ENCODE results near the gene PRR18. TPM values are rescaled to one million over a fixed set of nuclear protein-coding genes. Genes with fewer than 3 reads are reported as not detected.
"Not testable (repeated sequence)": the region's sequence is repeated elsewhere in the genome, so short reads cannot be mapped to it uniquely, and the experiment has no call there.

The PRR18 gene, protein sequence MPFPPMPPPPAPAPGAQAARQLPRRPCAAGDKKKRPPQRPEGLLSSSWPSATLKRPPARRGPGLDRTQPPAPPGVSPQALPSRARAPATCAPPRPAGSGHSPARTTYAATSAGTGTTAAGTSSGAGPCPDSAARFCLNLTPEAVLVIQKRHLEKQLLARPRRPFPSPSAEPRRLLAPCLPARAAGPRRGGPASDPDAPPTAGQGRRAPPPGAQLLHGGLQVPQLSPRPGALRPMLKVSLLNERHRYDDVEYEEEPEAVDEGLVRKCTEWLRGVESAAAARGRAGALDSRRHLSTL
- not detected for total RNA-seq

DNA sequence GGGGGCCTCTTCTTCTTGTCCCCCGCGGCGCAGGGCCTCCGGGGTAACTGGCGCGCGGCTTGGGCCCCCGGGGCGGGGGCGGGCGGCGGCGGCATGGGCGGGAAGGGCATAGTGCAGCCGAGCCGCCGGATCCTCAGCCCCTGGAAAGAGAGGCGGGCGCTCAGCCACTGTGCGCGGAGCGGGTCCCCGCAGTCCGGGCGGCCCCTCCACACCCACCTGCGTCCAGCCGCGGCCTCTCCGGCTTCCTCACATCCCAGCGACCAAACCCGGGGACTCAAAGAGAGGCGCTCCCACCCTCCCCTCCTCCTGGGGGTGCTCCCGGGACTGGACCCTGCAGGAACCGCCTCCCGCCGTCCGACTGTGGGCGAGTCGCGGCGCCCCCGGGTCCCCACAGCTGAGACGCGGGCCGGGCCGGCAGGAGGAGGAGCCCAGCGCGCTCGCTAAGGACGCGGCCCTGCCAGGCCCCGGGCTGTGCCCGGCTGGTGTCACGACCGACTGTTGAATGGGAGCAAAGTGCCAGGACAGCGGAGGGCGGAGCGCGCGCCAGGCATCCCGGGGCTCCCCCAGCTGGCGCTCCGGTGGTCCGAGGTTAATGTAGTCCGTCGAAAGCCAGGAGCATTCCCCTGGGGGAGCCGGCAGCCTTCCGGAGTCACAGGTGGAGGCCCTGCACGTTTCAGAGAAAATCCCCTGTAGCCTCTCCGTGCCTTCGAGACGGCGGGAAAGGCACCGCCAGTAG is at the start of gene PRR18:
Gene PRR18 (minus strand): TSS at position 360 of the 736 bp plus-strand sequence. CDS start 250 bp downstream, at position 110.
- H3K27me3 Mint-ChIP-seq, result peaks cover 22 to 42% of the 10 kb centered on the region in 2 donors
- no peaks in the 10 kb centered on the region for H3K36me3 Mint-ChIP-seq
- no peak within 1 kb of the TSS for H3K4me3 Mint-ChIP-seq
- no peaks in the 10 kb centered on the region for H3K9me3 Mint-ChIP-seq
- H3K27ac Mint-ChIP-seq, result no peak within 1 kb of the TSS
- DNase-seq (ENCODE audit: low spot score), result no peak
- H3K4me1 Mint-ChIP-seq (ENCODE audit: low read depth in 2 of 2), result no peaks in the 10 kb centered on the region
- ATAC-seq, result peak; percentile 39 to 53

DNA sequence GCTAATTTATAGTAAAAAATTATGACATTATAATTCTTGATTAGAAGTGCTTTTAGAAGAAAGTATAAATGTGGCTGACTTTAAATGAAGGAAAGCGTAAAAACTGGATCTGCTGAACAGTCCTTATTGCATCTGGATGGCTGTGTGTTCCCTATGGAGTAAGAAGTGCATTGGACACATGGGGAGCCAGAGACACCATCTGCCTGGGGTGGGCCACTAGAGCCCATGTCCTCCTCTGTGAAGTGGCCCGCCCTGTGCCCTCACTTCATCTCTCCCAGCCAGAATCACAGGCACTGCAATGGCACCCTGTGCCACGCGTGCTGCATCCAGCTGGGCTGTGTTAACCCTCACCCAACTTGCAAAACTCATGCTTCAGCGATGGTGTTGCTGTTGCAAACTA is 47.4 kb upstream of the PRR18 start:
- Mint-ChIP-seq H3K4me1 (ENCODE audit: low read depth in 2 of 2) (peaks cover 0 to 9% of the 10 kb centered on the region in 2 donors), H3K36me3 (peaks cover 9% of the 10 kb centered on the region), H3K27me3 (peaks cover 25 to 42% of the 10 kb centered on the region in 2 donors), H3K9me3 (no peaks in the 10 kb centered on the region), H3K4me3 (no peak overlapping the region), H3K27ac (no peak overlapping the region)
- no peak for DNase-seq (ENCODE audit: low spot score)
- no peak for ATAC-seq

DNA sequence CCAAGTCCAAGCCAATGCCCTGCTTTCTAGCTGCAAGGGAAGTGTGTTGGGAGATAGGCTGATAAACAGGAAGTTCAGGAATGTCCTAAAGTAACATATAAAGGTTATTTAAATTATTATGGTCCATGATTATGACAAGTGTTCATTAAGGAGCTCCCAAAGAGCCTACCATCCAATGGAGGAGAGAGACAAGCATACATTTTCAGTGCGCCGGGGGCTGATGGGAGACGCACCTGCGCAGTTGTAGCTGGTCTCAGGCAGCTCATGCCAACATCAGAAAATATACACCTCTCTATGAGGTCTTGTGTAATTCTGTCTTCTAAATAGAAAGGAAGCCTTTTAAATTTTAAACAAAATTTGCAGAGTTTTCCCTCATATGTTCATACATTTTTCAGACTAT is 46.8 kb upstream of the PRR18 start:
- H3K4me3 Mint-ChIP-seq, result no peak overlapping the region
- H3K27ac Mint-ChIP-seq, result no peak overlapping the region
- peaks cover 0 to 9% of the 10 kb centered on the region in 2 donors for H3K4me1 Mint-ChIP-seq (ENCODE audit: low read depth in 2 of 2)
- H3K27me3 Mint-ChIP-seq, result peaks cover 28 to 39% of the 10 kb centered on the region in 2 donors
- ATAC-seq (no peak), DNase-seq (ENCODE audit: low spot score) (no peak)
- H3K36me3 Mint-ChIP-seq, result peaks cover 9% of the 10 kb centered on the region
- no peaks in the 10 kb centered on the region for H3K9me3 Mint-ChIP-seq

DNA sequence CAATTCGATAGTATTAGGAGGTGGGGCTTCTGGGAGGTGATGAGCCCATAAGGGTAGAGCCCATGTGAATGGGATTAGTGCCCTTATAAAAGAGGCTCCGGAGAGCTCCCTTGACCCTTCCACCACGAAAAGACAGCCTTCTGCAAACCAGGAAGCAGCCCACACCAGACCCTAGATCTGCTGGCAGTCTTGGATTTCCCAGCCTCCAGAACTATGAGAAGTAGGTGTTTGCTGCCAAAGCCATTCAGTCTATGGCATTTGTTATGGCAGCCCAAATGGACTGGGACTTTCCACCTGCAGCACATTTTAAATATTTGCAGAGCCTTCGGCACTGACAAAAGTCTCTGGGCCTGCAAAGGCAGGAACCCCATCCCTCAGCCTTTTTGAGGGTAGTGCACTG is 46.0 kb upstream of the PRR18 start:
- Mint-ChIP-seq H3K27ac (peak overlapping the region in 1 of 2 donors; percentile 17), H3K9me3 (peaks cover 3% of the 10 kb centered on the region), H3K4me1 (ENCODE audit: low read depth in 2 of 2) (peaks cover 0 to 9% of the 10 kb centered on the region in 2 donors), H3K4me3 (no peak overlapping the region), H3K27me3 (peaks cover 29 to 31% of the 10 kb centered on the region in 2 donors), H3K36me3 (peaks cover 4% of the 10 kb centered on the region)
- ATAC-seq (no peak), DNase-seq (ENCODE audit: low spot score) (no peak)

DNA sequence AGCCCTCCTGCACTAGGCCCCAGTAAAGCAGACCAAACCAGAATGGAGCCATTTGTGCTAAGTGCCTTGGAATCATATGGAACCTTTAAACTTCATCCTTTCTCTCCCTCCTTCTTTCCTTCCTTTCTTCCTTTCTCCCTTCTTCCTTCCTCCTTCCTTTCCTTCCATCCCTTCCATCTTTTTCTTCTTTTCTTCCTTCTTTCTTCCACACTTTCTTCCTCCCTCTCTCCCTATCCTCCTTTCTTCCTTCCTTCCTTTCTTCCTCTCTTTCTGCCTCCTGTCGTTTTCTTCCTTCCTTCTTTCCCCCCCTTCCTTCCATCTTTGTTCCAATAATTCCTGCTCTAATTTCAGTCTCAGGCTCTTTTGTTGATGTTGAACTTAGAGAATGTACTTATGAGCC is 45.3 kb upstream of the PRR18 start:
- peaks cover 25 to 28% of the 10 kb centered on the region in 2 donors for H3K27me3 Mint-ChIP-seq
- ATAC-seq, result no peak

DNA sequence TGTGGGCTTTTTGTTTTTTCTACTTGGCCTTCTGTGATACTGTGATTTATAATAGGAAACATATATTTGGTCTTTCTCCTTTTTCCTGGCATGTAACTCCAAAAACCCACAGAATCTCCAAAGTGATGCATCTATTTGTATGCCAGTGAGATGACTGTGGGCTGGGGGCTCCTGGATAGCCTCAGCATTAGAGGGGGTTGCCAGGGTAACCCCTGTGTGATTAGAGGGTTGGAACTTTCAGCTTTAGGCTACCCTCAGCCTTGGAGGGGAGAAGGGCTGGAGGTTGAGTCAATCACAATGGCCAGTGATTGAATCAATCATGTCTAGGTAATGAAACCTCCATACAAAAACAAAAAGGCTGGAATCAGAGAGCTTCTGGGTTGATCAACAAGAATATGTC is 44.7 kb upstream of the PRR18 start:
- Mint-ChIP-seq H3K27ac (no peak overlapping the region), H3K27me3 (peaks cover 19 to 24% of the 10 kb centered on the region in 2 donors), H3K4me1 (ENCODE audit: low read depth in 2 of 2) (peaks cover 0 to 9% of the 10 kb centered on the region in 2 donors), H3K4me3 (no peak overlapping the region), H3K36me3 (peaks cover 4% of the 10 kb centered on the region), H3K9me3 (peaks cover 3% of the 10 kb centered on the region)
- ATAC-seq, result no peak
- DNase-seq (ENCODE audit: low spot score), result no peak

More for the DNA sequence above, 45.3 kb upstream of the PRR18 start:
- Mint-ChIP-seq H3K27ac (peak overlapping the region in 1 of 2 donors; percentile 17), H3K36me3 (peaks cover 4% of the 10 kb centered on the region), H3K9me3 (peaks cover 3% of the 10 kb centered on the region), H3K4me1 (ENCODE audit: low read depth in 2 of 2) (peaks cover 0 to 9% of the 10 kb centered on the region in 2 donors), H3K4me3 (no peak overlapping the region)
- no peak for DNase-seq (ENCODE audit: low spot score)

DNA sequence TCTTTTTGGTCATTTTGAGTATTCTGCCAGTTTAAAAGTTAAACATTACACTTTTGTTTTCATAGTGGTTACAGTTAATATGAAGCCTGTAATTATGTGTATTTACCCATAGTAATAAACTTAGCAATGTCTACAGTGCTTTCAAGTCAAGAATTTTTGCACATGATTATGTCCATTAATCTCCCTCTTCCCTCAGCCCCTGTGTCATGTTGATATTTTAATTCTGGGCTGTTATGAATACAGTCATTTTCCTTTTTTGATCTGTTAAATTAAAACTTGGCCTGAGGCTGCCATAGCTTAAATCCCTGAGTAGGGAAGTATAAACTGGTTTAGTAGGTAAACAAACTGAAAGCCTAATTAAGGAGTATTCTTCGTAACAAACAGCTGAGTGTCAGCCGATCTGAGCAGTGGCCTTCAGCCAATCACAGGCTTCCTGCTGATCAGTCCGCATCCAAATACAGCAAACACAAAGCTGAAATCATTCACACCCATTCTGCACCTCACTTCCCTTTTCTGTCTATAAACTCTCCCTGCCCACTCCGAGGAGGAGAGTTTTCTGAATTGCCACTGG is 43.6 kb upstream of the PRR18 start:
- H3K27ac Mint-ChIP-seq, result peak overlapping the region in 1 of 2 donors; percentile 23
- H3K4me1 Mint-ChIP-seq (ENCODE audit: low read depth in 2 of 2), result peaks cover 0 to 9% of the 10 kb centered on the region in 2 donors
- ATAC-seq, result no peak
- H3K27me3 Mint-ChIP-seq, result peaks cover 17 to 26% of the 10 kb centered on the region in 2 donors
- DNase-seq (ENCODE audit: low spot score), result no peak
- peaks cover 4% of the 10 kb centered on the region for H3K36me3 Mint-ChIP-seq
- peaks cover 3% of the 10 kb centered on the region for H3K9me3 Mint-ChIP-seq
- H3K4me3 Mint-ChIP-seq, result no peak overlapping the region

DNA sequence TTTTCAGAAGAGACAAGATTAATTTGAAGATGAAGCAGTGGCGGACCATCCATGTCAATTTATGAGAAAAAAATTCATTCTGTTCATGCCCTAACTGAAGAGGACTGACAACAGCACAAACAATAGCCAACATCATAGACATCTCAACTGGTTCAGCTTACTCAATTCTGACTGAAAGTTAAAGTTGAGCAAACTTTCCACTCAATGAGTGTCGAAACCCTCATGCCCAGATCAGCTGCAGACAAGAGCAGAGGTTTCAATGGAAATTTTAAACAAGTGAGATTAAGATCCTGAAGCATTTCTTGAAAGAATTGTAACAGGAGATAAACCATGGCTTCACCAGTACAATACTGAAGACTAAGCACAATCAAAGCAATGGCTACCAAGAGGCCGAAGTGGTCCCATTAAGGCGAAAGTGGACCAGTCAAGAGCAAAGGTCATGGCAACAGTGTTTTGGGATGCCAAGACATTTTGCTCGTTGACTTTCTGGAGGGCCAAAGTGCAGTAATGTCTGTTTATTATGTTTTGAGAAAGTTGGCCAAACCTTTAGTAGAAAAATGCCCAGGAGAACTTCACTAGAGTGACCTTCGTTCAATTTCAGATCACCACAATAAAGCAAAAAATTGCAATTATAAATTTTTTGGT is 40.2 kb upstream of the PRR18 start:
- H3K4me1 Mint-ChIP-seq (ENCODE audit: low read depth in 2 of 2), result peaks cover 3 to 6% of the 10 kb centered on the region in 2 donors
- H3K36me3 Mint-ChIP-seq, result peaks cover 4% of the 10 kb centered on the region
- H3K9me3 Mint-ChIP-seq, result peaks cover 3% of the 10 kb centered on the region
- no peak overlapping the region for H3K27ac Mint-ChIP-seq
- no peak for ATAC-seq
- H3K4me3 Mint-ChIP-seq, result no peak overlapping the region
- no peak for DNase-seq (ENCODE audit: low spot score)
- peaks cover 10 to 17% of the 10 kb centered on the region in 2 donors for H3K27me3 Mint-ChIP-seq

DNA sequence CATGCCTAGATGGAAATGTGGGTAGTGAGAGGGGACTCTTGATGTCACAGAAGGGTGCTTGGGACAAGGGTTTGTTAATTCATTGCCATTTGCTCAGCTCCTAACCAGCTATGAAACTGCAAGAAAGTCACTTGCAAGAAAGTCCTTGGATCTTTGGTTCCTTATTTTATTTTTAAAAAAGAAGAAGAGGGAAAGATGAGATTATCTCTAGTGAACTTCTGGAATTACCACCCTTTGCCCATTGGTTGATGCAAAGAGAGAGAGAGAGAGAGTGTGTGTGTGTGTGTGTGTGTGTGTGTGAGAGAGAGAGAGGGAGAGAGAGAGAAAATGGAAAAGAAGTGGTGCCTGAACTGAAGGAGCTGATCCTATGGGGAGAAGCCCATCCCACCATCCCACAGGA is 38.8 kb upstream of the PRR18 start:
- no peak overlapping the region for H3K27ac Mint-ChIP-seq
- peaks cover 7 to 14% of the 10 kb centered on the region in 2 donors for H3K27me3 Mint-ChIP-seq
- H3K4me1 Mint-ChIP-seq (ENCODE audit: low read depth in 2 of 2), result peaks cover 6% of the 10 kb centered on the region in 2 donors
- peaks cover 3% of the 10 kb centered on the region for H3K9me3 Mint-ChIP-seq
- H3K36me3 Mint-ChIP-seq, result peaks cover 4% of the 10 kb centered on the region
- H3K4me3 Mint-ChIP-seq, result no peak overlapping the region
- no peak for ATAC-seq
- no peak for DNase-seq (ENCODE audit: low spot score)

DNA sequence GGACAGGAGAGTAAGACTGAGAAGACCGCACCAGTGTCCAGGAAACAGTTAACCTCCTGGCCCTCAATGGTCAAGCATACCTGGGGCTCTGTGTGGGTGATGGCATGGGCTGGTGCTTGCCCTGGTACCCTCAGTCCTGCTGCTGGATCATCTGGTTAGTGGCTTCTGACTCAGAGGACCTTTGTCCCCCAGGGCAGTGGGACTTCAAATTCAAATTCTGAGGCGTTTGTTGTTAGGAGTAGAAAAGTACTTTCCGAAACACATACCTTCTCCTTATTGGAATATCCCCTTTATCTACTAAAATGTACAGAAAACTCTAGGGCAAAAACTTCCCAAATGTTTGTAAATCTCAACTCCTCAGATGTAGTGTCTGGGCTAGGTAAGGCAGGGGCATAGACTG is 38.3 kb upstream of the PRR18 start:
- Mint-ChIP-seq H3K36me3 (no peaks in the 10 kb centered on the region), H3K4me1 (ENCODE audit: low read depth in 2 of 2) (peaks cover 3 to 11% of the 10 kb centered on the region in 2 donors), H3K9me3 (peaks cover 3% of the 10 kb centered on the region), H3K27ac (no peak overlapping the region), H3K4me3 (no peak overlapping the region), H3K27me3 (peaks cover 1 to 11% of the 10 kb centered on the region in 2 donors)
- no peak for DNase-seq (ENCODE audit: low spot score)
- no peak for ATAC-seq

DNA sequence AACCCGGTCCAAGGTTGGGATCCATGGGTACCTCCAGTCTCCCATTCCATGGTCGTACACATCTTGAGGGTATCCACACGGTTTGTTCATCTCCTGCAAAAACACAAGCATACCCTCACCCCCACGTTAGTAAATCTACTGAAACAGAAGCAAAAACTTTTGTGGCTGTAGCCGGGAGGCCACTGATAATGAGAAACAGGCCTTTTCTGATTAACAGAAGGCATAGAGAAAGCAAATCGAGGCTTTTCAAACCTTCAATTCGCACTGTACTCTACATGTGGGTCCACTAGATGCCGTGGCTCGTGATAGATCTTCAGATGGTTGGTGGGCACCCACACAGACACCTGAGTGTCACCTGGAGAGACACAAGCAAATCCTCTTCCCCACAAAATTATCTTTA is 37.5 kb upstream of the PRR18 start:
- H3K27me3 Mint-ChIP-seq; H3K4me3 Mint-ChIP-seq; H3K27ac Mint-ChIP-seq; DNase-seq (ENCODE audit: low spot score); H3K36me3 Mint-ChIP-seq; ATAC-seq; H3K9me3 Mint-ChIP-seq: not testable (repeated sequence)
- peaks cover 5 to 13% of the 10 kb centered on the region in 2 donors for H3K4me1 Mint-ChIP-seq (ENCODE audit: low read depth in 2 of 2)

DNA sequence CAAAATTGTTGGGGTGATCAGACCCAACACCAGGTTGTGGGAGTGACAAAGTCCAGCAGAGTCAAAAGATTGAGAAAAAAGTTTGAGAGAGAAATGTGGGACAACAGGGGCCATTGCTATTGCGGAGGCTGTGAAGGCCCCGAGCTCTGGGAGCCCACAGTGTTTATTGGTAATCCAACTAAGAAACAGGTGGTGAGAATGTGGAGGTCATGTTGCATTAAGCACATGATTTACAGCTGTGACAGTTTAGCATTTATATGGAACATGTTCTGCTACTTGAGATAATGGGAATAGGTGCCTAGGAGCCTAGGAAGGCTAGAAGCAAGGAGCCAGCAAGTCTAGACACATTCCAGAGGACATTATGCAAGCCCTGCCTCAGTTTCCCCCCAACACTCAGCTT is 36.7 kb upstream of the PRR18 start:
- not testable (repeated sequence) for ATAC-seq; H3K27me3 Mint-ChIP-seq; DNase-seq (ENCODE audit: low spot score); H3K36me3 Mint-ChIP-seq; H3K4me3 Mint-ChIP-seq; H3K9me3 Mint-ChIP-seq; H3K27ac Mint-ChIP-seq
- H3K4me1 Mint-ChIP-seq (ENCODE audit: low read depth in 2 of 2), result peaks cover 5 to 13% of the 10 kb centered on the region in 2 donors

DNA sequence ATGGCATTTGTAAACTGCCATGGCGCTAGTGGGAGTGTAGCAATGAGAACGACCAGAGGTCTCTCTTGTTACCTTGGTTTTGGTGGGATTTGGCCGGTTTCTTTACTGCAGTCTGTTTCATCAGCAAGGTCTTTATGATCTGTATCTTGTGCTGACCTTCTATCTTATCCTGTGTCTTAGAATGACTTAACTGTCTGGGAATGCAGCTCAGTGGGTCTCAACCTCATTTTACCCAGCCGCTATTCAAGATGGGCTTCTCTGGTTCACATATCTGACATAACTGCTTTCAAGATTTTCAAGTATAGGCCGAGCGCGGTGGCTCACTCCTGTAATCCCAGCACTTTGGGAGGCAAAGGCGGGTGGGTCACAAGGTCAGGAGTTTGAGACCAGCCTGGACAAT is 36.0 kb upstream of the PRR18 start:
- no peak overlapping the region for H3K4me3 Mint-ChIP-seq
- ATAC-seq, result no peak
- peaks cover 5 to 13% of the 10 kb centered on the region in 2 donors for H3K4me1 Mint-ChIP-seq (ENCODE audit: low read depth in 2 of 2)
- DNase-seq (ENCODE audit: low spot score), result no peak
- H3K27ac Mint-ChIP-seq, result no peak overlapping the region
- peaks cover 0 to 3% of the 10 kb centered on the region in 2 donors for H3K27me3 Mint-ChIP-seq
- no peaks in the 10 kb centered on the region for H3K9me3 Mint-ChIP-seq
- no peaks in the 10 kb centered on the region for H3K36me3 Mint-ChIP-seq

All from natural killer cell treated with Interleukin-12 subunit alpha and Interleukin-12 subunit beta and Interleukin-15 and Interleukin-18, amount 100 ng/mL, for 72 hours (primary cell).